PC-3 (cell line): Measurements from ENCODE around the gene SPAAR.

Source experiments
- CTCF ChIP-seq: fragments of 300-600 bp; sonication (generic); conservative IDR thresholded peaks from 2 replicates; pipeline ENCODE4 v1.5.1; 2017; ENCODE audit warnings: antibody characterized with exemption, low read depth, mild to moderate bottlenecking, low read length
- EZH2 ChIP-seq: fragments of 300-600 bp; sonication (generic); IDR thresholded peaks from one replicate; pipeline ENCODE4 v1.6.1; 2017; ENCODE audit warnings: antibody characterized with exemption, mild to moderate bottlenecking, low read length; ENCODE audit not compliant: unreplicated experiment

GRCh38 chr9:35930521-35930920 is 21.2 kb downstream of the SPAAR start:
- no peak for TF ChIP-seq CTCF
- TF ChIP-seq EZH2: no peak
